GM12874 (cell line): Measurements from ENCODE around the gene RNPEP.

Experiments used
- TF ChIP-seq, protein P1 (sequence below): IDR thresholded peaks from 2 replicates; pipeline ENCODE4 v1.5.1; 2011; ENCODE audit warnings: low read depth, mild to moderate bottlenecking, control low read depth, low read length, moderate library complexity; ENCODE audit not compliant: insufficient read depth

RNPEP gene

DNA sequence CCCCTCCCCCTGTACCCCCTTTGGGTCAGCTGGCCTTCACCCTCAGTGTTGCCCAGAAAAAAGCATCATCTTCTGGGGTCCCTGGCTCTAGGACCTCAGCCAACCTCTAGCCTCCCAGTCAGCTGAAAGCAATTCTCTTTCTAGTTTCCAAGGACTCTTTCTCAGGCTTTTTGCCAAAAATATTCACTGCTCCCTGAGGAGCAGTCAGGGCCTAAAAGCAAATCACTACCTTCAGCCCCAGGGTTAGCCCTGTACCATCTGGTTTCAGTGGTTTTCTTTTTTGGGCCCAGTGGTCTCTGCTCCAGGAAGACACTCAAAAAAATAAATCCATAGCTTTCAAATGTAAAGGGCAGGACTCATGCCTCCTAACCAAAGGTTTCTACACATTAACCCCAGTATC lies 33.0 kb upstream of the RNPEP start:
- TF ChIP-seq, protein P1, sequence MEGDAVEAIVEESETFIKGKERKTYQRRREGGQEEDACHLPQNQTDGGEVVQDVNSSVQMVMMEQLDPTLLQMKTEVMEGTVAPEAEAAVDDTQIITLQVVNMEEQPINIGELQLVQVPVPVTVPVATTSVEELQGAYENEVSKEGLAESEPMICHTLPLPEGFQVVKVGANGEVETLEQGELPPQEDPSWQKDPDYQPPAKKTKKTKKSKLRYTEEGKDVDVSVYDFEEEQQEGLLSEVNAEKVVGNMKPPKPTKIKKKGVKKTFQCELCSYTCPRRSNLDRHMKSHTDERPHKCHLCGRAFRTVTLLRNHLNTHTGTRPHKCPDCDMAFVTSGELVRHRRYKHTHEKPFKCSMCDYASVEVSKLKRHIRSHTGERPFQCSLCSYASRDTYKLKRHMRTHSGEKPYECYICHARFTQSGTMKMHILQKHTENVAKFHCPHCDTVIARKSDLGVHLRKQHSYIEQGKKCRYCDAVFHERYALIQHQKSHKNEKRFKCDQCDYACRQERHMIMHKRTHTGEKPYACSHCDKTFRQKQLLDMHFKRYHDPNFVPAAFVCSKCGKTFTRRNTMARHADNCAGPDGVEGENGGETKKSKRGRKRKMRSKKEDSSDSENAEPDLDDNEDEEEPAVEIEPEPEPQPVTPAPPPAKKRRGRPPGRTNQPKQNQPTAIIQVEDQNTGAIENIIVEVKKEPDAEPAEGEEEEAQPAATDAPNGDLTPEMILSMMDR = no peak

DNA sequence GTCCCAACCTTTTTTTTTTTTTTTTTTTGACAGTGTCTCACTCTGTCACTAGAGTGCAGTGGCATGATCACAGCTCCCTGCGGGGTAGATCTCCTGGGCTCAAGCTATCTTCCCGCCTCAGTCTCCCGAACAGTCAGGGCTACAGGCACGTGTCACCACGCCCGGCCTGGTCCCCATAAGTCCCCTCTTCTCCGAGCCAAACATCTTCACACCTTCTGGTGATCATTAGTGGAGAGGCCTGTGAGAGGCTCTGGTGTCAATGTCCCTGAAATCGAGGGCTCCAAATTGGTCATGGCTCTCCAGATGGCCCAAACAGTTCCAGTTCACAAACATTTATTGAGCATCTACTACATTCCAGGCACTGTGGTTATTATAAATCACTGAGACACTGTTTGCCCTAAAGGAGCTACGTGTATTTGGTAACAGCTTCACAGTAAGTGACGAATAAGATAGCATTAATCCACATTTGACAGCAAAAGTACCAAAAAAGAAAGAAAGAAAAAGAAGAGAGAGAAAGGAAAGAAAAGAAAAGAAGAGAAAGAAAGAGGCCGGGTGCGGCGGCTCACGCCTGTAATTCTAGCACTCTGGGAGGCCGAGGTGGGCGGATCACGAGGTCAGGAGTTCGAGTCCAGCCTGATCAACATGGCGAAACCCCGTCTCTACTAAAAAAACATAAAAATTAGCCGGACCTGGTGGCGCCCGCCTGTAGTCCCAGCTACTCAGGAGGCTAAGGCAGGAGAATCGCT lies 28.0 kb upstream of the RNPEP start:
- TF ChIP-seq, protein P1 = no peak

DNA sequence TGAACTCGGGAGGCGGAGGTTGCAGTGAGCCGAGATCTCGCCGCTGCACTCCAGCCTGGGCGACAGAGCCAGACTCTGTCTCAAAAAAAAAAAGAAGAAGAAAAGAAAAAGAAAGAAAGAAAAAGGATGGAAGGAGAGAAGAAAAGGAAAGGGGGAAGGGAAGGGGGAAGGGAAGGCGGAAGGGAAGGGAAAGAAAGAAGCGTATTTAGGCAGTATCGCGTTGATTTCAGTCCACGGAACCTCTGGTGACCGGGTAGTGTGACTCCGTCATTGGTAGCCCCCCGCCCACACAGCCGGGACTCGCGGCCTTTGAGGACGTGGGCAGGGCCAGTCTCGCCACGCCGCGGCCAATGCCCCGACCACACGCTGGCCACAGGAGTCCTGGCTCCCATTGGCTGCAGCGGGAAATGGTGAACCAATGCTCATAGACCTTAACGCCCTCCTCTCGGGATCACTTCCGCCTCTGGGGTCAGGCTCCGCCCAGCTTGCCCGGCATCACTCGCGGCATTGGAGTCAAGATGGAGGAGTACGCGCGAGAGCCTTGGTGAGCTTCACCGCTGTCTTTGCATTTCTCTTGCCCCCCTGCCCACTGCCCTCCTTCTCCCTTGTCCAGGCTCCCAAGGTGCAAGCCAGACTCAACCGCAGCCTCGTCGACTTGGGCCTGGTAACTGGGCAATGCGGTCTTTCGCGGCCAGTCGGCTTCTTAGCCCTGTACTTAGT lies 27.3 kb upstream of the RNPEP start, which contains the start of gene TIMM17A:
TIMM17A (plus strand) TSS at position 495 of the 720 bp plus-strand sequence; CDS start at position 519, 24 bp downstream.
- TF ChIP-seq, protein P1 = no peak

DNA sequence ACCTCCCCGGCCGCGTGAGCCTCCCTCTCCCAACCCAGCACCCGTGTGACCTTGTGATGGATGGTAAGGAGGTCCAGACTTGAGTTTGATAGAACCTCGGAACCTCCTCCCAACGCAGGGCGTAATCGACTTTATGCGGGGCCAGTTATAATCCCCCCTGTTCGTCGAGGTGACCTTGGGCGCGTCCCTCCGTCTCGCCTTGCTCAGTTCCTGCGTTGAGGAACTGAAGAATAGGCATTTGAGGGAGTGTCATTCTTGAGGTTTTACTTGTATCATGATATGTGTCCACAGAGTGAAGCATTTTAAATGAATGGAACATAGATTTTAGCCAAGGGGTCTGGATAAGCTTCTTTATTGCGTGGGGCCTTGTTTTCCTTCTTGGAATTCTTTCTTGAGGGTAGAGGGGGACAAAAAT lies 26.7 kb upstream of the RNPEP start:
- TF ChIP-seq, protein P1 = no peak

DNA sequence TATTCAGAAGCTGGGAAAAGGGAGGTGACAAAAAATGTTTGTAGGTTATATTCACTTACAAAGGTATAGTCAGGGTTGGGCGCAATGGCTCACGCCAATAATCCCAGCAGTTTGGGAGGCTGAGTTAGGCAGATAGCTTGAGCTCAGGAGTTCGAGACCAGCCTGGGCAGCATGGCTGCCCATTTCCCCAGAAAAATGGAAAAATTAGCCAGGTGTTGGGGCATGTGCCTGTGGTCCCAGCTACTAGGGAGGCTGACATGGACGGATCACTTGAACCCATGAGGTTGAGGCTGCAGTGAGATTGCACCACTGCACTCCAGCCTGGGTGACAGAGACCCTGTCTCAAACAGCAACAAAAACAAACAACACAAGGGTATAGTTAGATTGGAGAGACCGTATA lies 24.1 kb upstream of the RNPEP start:
- TF ChIP-seq, protein P1 = no peak

DNA sequence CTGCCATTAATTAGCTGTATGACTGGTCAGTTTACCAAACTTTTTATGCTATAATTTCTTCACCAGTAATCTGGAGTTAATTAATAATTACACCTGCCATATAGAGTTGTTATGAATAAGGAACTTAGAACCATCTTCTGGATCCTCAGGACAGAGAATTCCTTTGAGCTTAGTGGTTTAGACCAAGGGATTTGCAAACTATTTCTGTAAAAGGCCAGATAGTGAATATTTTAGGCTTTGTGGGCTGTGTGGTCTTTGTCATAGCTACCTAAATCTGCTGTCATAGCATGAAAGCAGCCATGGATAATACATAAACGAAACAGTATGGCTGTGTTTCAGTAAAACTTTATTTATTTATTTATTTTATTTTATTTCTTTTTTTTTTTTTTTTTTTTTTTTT lies 18.2 kb upstream of the RNPEP start:
- TF ChIP-seq, protein P1 = no peak

DNA sequence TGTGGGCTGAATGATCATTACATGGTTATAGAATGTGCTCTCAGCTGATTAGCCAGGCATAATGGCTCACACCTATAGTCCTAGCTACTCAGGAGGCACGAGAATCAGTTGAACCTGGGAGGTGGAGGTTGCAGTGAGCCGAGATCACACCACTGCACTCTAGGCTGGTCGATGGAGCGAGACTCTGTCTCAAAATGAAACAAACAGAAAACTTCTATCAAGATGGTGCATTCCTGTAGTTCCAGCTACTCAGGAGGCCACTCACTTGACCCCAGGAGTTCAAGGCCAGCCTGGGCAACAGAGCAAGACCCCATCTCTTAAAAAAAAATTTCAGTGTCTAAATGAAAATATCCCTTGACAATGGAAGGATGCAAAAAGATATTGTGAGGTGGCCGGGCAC lies 16.3 kb upstream of the RNPEP start:
- TF ChIP-seq, protein P1 = no peak
